HepG2 (cell line): ENCODE data around the gene KIN. TPM values are rescaled to one million over a fixed set of nuclear protein-coding genes. Genes with fewer than 3 reads are reported as not detected.

Source experiments
- ATAC-seq: fragments of 200-7000 bp; cut with Tn5 transposase; 3 replicates; pipeline ENCODE4 v1.9.1; 2020; ENCODE audit warnings: mild to moderate bottlenecking, moderate library complexity
- BruUV-seq: library from RNA; stranded (reverse); fragments of 400-500 nt; replicated peaks from 2 replicates; lab custom pipeline; 2021; lab: Mats Ljungman, UMichigan
- CTCF ChIA-PET: fragments of 300-600 bp; formaldehyde crosslinking; extraction: SDS; loops from one replicate; lab custom pipeline; 2021; ENCODE audit warnings: low total read pairs, inconsistent platforms, low intra/inter-chr PET ratio; lab: Yijun Ruan, JAX
- POLR2A ChIA-PET: fragments of 350-600 bp; sonication (Branson Sonifier 250); formaldehyde crosslinking; loops from one replicate; lab custom pipeline; 2020; ENCODE audit warnings: antibody characterized with exemption, inconsistent platforms; lab: Yijun Ruan, JAX
- DNase-seq: peaks from one replicate; pipeline ENCODE4 v3.0.0-alpha.2; 2015; ENCODE audit warnings: low spot score
- FAIRE-seq: peaks from 3 replicates; lab custom pipeline; 2011; peaks lifted over from hg19 to GRCh38; lab: Jason Lieb, UNC
- H2AFZ ChIP-seq: one replicate; pipeline ENCODE4 v1.6.1; 2011; ENCODE audit warnings: low read length, inconsistent platforms
- H3K27ac ChIP-seq: fragments of 300-600 bp; 3 replicates; pipeline ENCODE4 v1.8.0; 2011; ENCODE audit warnings: mixed run types, mild to moderate bottlenecking, mixed read lengths, low read length, inconsistent platforms; ENCODE audit not compliant: insufficient read depth; ENCODE audit errors: extremely low read length
- H3K27me3 ChIP-seq, 2 experiments: fragments of 200-600 bp in 1 of 2; 2 replicates in 1 of 2; 3 replicates in 1 of 2; pipeline versions ENCODE4 v1.6.0 to v1.8.0; 2011; ENCODE audit warnings: low read length in 2 of 2, mild to moderate bottlenecking in 2 of 2, moderate library complexity in 2 of 2, inconsistent platforms in 1 of 2; ENCODE audit not compliant: insufficient read depth in 2 of 2, control insufficient read depth in 1 of 2
- H3K36me3 ChIP-seq, 2 experiments: fragments of 200-600 bp in 1 of 2; replicated peaks in 1 of 2; 2 replicates in 1 of 2; 3 replicates in 1 of 2; pipeline versions ENCODE4 v1.5.1 to v1.8.0; 2011; ENCODE audit warnings: low read length in 2 of 2, inconsistent platforms in 1 of 2; ENCODE audit not compliant: insufficient read depth in 2 of 2, control insufficient read depth in 1 of 2
- H3K4me1 ChIP-seq: 2 replicates; pipeline ENCODE4 v1.5.1; 2012; ENCODE audit warnings: low read length, inconsistent platforms; ENCODE audit not compliant: insufficient read depth
- H3K4me2 ChIP-seq: 2 replicates; pipeline ENCODE4 v1.6.0; 2011; ENCODE audit warnings: low read depth, low read length, inconsistent platforms
- H3K4me3 ChIP-seq, 3 experiments: fragments of 200-600 bp in 1 of 3; sonication (generic), shearing (Covaris generic) in 1 of 3; replicated peaks in 1 of 3; 2 replicates each; pipeline ENCODE4 v1.5.1; 2011 to 2016; ENCODE audit warnings: low read length in 3 of 3, inconsistent platforms in 2 of 3, low read depth in 2 of 3, mild to moderate bottlenecking in 2 of 3, control low read depth in 1 of 3, mixed read lengths in 1 of 3; ENCODE audit not compliant: insufficient read depth in 1 of 3
- H3K79me2 ChIP-seq: one replicate; pipeline ENCODE4 v1.6.1; 2011; ENCODE audit warnings: low read length, inconsistent platforms; ENCODE audit not compliant: insufficient read depth
- H3K9ac ChIP-seq: 2 replicates; pipeline ENCODE4 v1.6.0; 2011; ENCODE audit warnings: mild to moderate bottlenecking, low read depth, low read length, inconsistent platforms; ENCODE audit not compliant: insufficient read depth
- H3K9me3 ChIP-seq: 2 replicates; pipeline ENCODE4 v1.5.1; 2012; ENCODE audit warnings: mild to moderate bottlenecking, low read length
- H4K20me1 ChIP-seq: 2 replicates; pipeline ENCODE4 v1.6.0; 2011; ENCODE audit warnings: inconsistent platforms, mild to moderate bottlenecking, low read length, moderate library complexity; ENCODE audit not compliant: insufficient read depth
- AGO2 ChIP-seq: fragments of 200-400 bp; formaldehyde crosslinking; optimal IDR thresholded peaks from 2 replicates; pipeline ENCODE3; 2017; ENCODE audit warnings: mild to moderate bottlenecking, low read depth, low read length, moderate library complexity
- BRD4 ChIP-seq: sonication (generic); formaldehyde crosslinking; IDR thresholded peaks from 2 replicates; pipeline ENCODE4 v1.4.0; 2020; ENCODE audit warnings: missing genetic modification reagents
- CREB1 ChIP-seq, 2 experiments: fragments of 450-650 bp in 1 of 2; IDR thresholded peaks; 2 replicates each; pipeline ENCODE4 v1.6.1; 2016 to 2017; ENCODE audit warnings: control low read depth in 1 of 2, mild to moderate bottlenecking in 1 of 2, missing compliant biosample characterization in 1 of 2, missing genetic modification characterization in 1 of 2
- DNMT1 ChIP-seq: sonication (generic); formaldehyde crosslinking; IDR thresholded peaks from 2 replicates; pipeline ENCODE4 v1.5.1; 2020; ENCODE audit warnings: mild to moderate bottlenecking, missing genetic modification reagents
- HDAC2 ChIP-seq: sonication (generic); formaldehyde crosslinking; IDR thresholded peaks from 2 replicates; pipeline ENCODE4 v1.4.0; 2020; ENCODE audit warnings: missing genetic modification reagents
- HNRNPK ChIP-seq: fragments of 200-400 bp; formaldehyde crosslinking; IDR thresholded peaks from 2 replicates; pipeline ENCODE4 v1.6.1; 2018; ENCODE audit warnings: low read length, low read depth, moderate library complexity, mild to moderate bottlenecking; ENCODE audit not compliant: poor library complexity, severe bottlenecking
- MLLT10 ChIP-seq: sonication (generic); formaldehyde crosslinking; IDR thresholded peaks from 2 replicates; pipeline ENCODE4 v1.4.0; 2020; ENCODE audit warnings: missing genetic modification reagents
- NR3C1 ChIP-seq: sonication (generic); formaldehyde crosslinking; IDR thresholded peaks from 2 replicates; pipeline ENCODE4 v1.4.0; 2020; ENCODE audit warnings: missing genetic modification reagents
- RAD51 ChIP-seq: fragments of 450-650 bp; IDR thresholded peaks from 2 replicates; pipeline ENCODE4 v1.6.1; 2016; ENCODE audit warnings: borderline replicate concordance
- RBFOX2 ChIP-seq: fragments of 200-400 bp; formaldehyde crosslinking; IDR thresholded peaks from 2 replicates; pipeline ENCODE4 v1.6.1; 2017; ENCODE audit warnings: low read depth, mild to moderate bottlenecking, low read length
- REPIN1 ChIP-seq: sonication (generic); formaldehyde crosslinking; IDR thresholded peaks from 2 replicates; pipeline ENCODE4 v1.8.0; 2022; ENCODE audit warnings: missing genetic modification reagents, low read depth, mild to moderate bottlenecking, borderline replicate concordance
- SYNCRIP ChIP-seq: fragments of 200-400 bp; formaldehyde crosslinking; IDR thresholded peaks from 2 replicates; pipeline ENCODE4 v1.6.1; 2018; ENCODE audit warnings: mild to moderate bottlenecking, low read depth, low read length; ENCODE audit not compliant: insufficient read depth
- ZFP36L2 ChIP-seq: sonication (generic); formaldehyde crosslinking; IDR thresholded peaks from 2 replicates; pipeline ENCODE4 v1.4.0; 2020; ENCODE audit warnings: missing genetic modification reagents
- ZMYM4 ChIP-seq: sonication (generic); formaldehyde crosslinking; IDR thresholded peaks from 2 replicates; pipeline ENCODE4 v1.8.1; 2023; ENCODE audit warnings: mild to moderate bottlenecking, missing genetic modification reagents
- ZNF329 ChIP-seq: sonication (generic); formaldehyde crosslinking; IDR thresholded peaks from 2 replicates; pipeline ENCODE4 v1.9.0; 2021; ENCODE audit warnings: low read depth, mild to moderate bottlenecking, missing genetic modification reagents
- WGBS: methylation state at CpG from one replicate; pipeline ENCODE4 v1.1.6; 2017; ENCODE audit warnings: low lambda C conversion rate; 5-methylcytosine and 5-hydroxymethylcytosine counted together
- in situ Hi-C: cut with HindIII; loops from 2 replicates; pipeline ENCODE4 v1.10.0; 2017; ENCODE audit warnings: low pct_unique_long_range_greater_than_20kb; ENCODE audit not compliant: extremely low pct_ligation_motif_present
- intact Hi-C: fragments of 100-400 bp; cut with micrococcal nuclease; formaldehyde crosslinking; loops from one replicate; pipeline ENCODE4 v1.10.0; 2022; ENCODE audit not compliant: unreplicated experiment
- polyA plus RNA-seq, 8 experiments: library from polyadenylated mRNA; depleted of rRNA in 3 of 8; stranded (reverse) in 7 of 8; unstranded in 1 of 8; fragments of >200 nt; fragmentation: Illumina TruSeq in 4 of 8; extraction: Trizol in 4 of 8; gene quantifications; 2 replicates each; pipeline versions ENCODE4 v1.2.1 to v1.2.3, GENCODE V29; 2011 to 2016; ENCODE audit warnings: low read depth in 4 of 8, missing spikeins in 1 of 8, mixed read lengths in 1 of 8; ENCODE audit not compliant: insufficient read depth in 1 of 8
- total RNA-seq, 5 experiments: library from RNA; depleted of rRNA; stranded (reverse); fragments of >200 nt; fragmentation: Illumina TruSeq; extraction: Trizol; gene quantifications; 2 replicates each; pipeline ENCODE4 v1.2.3, GENCODE V29; 2016; ENCODE audit warnings: low read depth in 1 of 5
- TF ChIP-seq, protein P1 (sequence below): IDR thresholded peaks from 2 replicates; pipeline ENCODE4 v1.6.1; 2016
- TF ChIP-seq, protein P2 (sequence below): sonication (generic); formaldehyde crosslinking; IDR thresholded peaks from 2 replicates; pipeline ENCODE4 v1.8.1; 2022; ENCODE audit warnings: low read depth, mild to moderate bottlenecking, missing genetic modification reagents
- TF ChIP-seq, protein P3 (sequence below): sonication (generic); formaldehyde crosslinking; IDR thresholded peaks from 2 replicates; pipeline ENCODE4 v1.5.1; 2020; ENCODE audit warnings: missing genetic modification reagents, mild to moderate bottlenecking, borderline replicate concordance

The KIN gene
- total and polyA plus RNA-seq, 2 of the 13 experiments (the other 11 are each of a cell fraction or from before 2014, with no cell fraction given) = 4.9 to 23.2 TPM

DNA sequence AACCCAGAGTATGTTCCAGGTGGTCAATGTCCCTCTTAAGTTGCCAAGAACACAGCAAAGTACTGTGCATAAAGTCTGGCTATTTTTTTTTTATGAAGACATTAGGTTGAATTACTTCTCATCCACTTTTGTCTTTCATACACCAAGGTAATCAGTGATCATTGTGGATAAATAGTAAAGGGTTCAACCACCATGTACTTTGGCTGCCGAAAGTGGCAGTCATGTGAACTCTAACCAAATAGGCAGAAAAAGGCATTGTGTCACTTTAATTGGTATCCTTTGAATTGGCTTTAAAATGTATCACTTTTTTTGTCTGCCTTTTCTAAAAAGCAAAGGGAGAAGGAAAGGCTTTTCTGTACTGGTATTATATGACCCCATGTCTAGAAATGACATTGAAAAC, 77.3 kb downstream of the KIN start (continued):
- TF ChIP-seq, protein P1, sequence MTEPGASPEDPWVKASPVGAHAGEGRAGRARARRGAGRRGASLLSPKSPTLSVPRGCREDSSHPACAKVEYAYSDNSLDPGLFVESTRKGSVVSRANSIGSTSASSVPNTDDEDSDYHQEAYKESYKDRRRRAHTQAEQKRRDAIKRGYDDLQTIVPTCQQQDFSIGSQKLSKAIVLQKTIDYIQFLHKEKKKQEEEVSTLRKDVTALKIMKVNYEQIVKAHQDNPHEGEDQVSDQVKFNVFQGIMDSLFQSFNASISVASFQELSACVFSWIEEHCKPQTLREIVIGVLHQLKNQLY (CRISPR knock-in tag) = no peak
- peak; percentile 35 for TF ChIP-seq AGO2
- no peak for TF ChIP-seq SYNCRIP

DNA sequence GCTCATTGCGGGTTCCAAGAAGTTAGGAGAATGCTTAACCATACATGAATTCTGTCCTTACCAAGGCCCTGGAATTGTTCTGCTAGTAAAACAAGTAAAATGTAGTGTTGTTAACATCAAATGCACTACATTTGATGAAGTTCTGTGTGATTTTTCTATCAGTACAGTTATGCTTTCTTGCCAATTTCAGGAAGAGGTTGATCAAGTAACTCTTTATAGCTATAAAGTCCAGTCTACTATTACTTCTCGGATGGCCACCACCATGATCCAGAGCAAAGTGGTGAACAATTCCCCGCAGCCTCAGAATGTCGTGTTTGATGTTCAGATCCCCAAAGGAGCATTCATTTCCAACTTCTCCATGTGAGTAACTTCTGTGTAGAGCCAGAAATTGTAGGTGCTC, 79.0 kb downstream of the KIN start:
- no TSS peak for BruUV-seq
- H3K4me3 ChIP-seq = peak overlapping the region in 1 of 3 experiments; percentile 9; a peak in 1 of 6 replicates
- H3K9ac ChIP-seq = no peak overlapping the region
- FAIRE-seq (no peak), DNase-seq (no peak), ATAC-seq (no peak)
- no peaks in the 10 kb centered on the region for H3K27me3 ChIP-seq
- POLR2A ChIA-PET = interaction anchor here (1.1 to 10.9 kb wide), 7 partner anchors 10 to 80 kb away, joined by 4 to 359 read pairs (median 24); partner anchors contain the start of genes ATP5F1C and KIN
- H2AFZ ChIP-seq = no peak overlapping the region
- no peaks in the 10 kb centered on the region; the same call in 1 of the 2 replicates for H4K20me1 ChIP-seq
- H3K27ac ChIP-seq = peak overlapping the region; percentile 98
- peaks cover 57% of the 10 kb centered on the region for H3K79me2 ChIP-seq
- intact Hi-C loops = loop anchor here (10.0 kb wide), 1 partner anchor 86 kb away; no protein-coding TSS in a partner anchor
- in situ Hi-C loops = no loop called here
- H3K4me2 ChIP-seq = peak overlapping the region; percentile 87
- peaks cover 75% of the 10 kb centered on the region for H3K4me1 ChIP-seq
- peaks cover 19 to 59% of the 10 kb centered on the region in 2 experiments for H3K36me3 ChIP-seq
- WGBS = 99% methylated on average over 4 of the region's 4 CpGs
- no peaks in the 10 kb centered on the region for H3K9me3 ChIP-seq
- CTCF ChIA-PET = interaction anchor here (1.6 kb wide), 1 partner anchor 21 kb away, joined by 5 read pairs; no protein-coding TSS in a partner anchor
- TF ChIP-seq RAD51 (no peak), CREB1 (IDR thresholded peaks at IDR 0.05) (no peak), CREB1 (CRISPR knock-in tag; IDR thresholded peaks at IDR 0.05) (0 out of 2 replicates have a peak, but pooled peaks have one; percentile 11), REPIN1 (CRISPR knock-in tag) (no peak), ZNF329 (CRISPR knock-in tag) (0 out of 2 replicates have a peak, but pooled peaks have one; percentile 54), HNRNPK (no peak), ZMYM4 (no peak), HDAC2 (CRISPR knock-in tag) (no peak), RBFOX2 (peak; percentile 10; the same call in 1 of the 2 replicates), DNMT1 (CRISPR knock-in tag) (no peak), MLLT10 (CRISPR knock-in tag) (no peak), ZFP36L2 (CRISPR knock-in tag) (no peak), BRD4 (CRISPR knock-in tag) (no peak), NR3C1 (CRISPR knock-in tag) (no peak)
- TF ChIP-seq, protein P2, sequence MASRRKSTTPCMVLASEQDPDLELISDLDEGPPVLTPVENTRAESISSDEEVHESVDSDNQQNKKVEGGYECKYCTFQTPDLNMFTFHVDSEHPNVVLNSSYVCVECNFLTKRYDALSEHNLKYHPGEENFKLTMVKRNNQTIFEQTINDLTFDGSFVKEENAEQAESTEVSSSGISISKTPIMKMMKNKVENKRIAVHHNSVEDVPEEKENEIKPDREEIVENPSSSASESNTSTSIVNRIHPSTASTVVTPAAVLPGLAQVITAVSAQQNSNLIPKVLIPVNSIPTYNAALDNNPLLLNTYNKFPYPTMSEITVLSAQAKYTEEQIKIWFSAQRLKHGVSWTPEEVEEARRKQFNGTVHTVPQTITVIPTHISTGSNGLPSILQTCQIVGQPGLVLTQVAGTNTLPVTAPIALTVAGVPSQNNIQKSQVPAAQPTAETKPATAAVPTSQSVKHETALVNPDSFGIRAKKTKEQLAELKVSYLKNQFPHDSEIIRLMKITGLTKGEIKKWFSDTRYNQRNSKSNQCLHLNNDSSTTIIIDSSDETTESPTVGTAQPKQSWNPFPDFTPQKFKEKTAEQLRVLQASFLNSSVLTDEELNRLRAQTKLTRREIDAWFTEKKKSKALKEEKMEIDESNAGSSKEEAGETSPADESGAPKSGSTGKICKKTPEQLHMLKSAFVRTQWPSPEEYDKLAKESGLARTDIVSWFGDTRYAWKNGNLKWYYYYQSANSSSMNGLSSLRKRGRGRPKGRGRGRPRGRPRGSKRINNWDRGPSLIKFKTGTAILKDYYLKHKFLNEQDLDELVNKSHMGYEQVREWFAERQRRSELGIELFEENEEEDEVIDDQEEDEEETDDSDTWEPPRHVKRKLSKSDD (CRISPR knock-in tag) = no peak
- TF ChIP-seq, protein P3, sequence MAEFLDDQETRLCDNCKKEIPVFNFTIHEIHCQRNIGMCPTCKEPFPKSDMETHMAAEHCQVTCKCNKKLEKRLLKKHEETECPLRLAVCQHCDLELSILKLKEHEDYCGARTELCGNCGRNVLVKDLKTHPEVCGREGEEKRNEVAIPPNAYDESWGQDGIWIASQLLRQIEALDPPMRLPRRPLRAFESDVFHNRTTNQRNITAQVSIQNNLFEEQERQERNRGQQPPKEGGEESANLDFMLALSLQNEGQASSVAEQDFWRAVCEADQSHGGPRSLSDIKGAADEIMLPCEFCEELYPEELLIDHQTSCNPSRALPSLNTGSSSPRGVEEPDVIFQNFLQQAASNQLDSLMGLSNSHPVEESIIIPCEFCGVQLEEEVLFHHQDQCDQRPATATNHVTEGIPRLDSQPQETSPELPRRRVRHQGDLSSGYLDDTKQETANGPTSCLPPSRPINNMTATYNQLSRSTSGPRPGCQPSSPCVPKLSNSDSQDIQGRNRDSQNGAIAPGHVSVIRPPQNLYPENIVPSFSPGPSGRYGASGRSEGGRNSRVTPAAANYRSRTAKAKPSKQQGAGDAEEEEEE (CRISPR knock-in tag) = no peak
